ENCODE results near the gene EPHB1.

EPHB1 gene

DNA sequence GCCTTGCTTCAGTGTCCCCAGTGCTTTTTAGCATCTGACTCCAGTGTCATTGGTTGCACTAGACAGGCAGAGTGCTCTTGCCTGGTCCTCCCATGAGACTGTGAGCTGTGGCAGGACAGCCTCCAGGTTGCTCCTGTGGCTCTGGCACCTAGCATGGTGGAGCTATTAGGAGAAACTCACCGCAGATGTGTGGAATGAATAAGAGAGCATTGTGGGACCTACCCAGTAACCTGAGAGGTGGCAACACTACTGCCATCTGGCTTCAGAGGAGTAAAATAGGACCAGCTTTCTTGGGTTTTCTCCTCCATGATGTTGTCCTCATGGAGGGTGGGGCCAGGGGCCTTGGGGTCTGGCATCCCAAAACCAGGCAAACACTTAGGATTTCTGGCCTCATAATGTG lies 183.6 kb downstream of the EPHB1 start:
- ATAC-seq: no peak
- TF ChIP-seq ZNF8 (CRISPR knock-in tag; IDR thresholded peaks at IDR 0.05) (no peak), CREB5 (CRISPR knock-in tag; IDR thresholded peaks at IDR 0.05; ENCODE audit: low read depth) (no peak), ESRRG (CRISPR knock-in tag; IDR thresholded peaks at IDR 0.05) (no peak), ZNF565 (CRISPR knock-in tag; conservative IDR thresholded peaks at IDR 0.05; ENCODE audit: low read depth) (no peak), ZNF70 (CRISPR knock-in tag; IDR thresholded peaks at IDR 0.05) (no peak), SNAI2 (CRISPR knock-in tag; IDR thresholded peaks at IDR 0.05) (no peak), ISL1 (CRISPR knock-in tag; IDR thresholded peaks at IDR 0.05) (no peak), CSRNP3 (CRISPR knock-in tag; IDR thresholded peaks at IDR 0.05) (no peak), TCF4 (CRISPR knock-in tag; IDR thresholded peaks at IDR 0.05; ENCODE audit: borderline replicate concordance) (no peak)
- TF ChIP-seq, protein P1, sequence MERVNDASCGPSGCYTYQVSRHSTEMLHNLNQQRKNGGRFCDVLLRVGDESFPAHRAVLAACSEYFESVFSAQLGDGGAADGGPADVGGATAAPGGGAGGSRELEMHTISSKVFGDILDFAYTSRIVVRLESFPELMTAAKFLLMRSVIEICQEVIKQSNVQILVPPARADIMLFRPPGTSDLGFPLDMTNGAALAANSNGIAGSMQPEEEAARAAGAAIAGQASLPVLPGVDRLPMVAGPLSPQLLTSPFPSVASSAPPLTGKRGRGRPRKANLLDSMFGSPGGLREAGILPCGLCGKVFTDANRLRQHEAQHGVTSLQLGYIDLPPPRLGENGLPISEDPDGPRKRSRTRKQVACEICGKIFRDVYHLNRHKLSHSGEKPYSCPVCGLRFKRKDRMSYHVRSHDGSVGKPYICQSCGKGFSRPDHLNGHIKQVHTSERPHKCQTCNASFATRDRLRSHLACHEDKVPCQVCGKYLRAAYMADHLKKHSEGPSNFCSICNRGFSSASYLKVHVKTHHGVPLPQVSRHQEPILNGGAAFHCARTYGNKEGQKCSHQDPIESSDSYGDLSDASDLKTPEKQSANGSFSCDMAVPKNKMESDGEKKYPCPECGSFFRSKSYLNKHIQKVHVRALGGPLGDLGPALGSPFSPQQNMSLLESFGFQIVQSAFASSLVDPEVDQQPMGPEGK (CRISPR knock-in tag; IDR thresholded peaks at IDR 0.05; ENCODE audit: borderline replicate concordance): no peak

DNA sequence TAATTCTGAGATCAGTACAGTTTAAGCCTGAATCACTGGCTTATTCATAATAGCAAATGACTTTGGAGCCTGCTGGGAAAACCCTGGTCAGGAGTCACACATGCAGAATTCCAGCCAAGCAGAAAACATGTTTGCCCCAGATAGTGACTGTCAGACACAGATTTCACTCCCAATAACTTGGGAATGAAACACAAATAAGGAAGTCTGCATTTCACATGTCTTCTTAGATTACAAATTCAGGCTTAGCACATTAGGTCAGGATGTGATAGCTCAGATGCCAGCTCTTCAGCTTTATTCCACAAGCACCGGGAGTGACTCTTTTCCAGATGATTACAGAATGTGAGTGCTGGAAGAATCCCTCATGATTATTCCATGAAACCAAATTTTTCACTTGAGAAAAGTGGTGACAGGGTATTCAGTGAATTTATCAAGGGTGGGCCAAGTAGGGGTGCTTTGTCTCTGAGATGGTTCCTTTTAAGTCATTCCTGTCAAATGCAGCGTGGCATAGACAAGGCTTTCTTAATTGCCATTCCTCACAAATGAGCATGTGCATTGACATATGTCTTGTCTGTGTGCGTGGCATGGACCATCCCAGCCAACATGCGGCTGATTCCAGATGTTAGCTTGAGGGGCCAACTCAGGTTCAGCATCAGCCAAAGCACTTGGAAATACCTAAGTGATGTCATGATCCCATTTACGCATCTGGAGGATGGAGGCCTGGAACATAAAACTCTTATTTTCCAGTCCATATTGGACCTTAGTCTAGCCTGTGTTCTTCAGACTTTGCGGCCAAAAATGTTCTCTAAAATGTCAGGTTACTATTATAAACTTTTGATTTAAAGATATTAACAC lies 191.0 kb downstream of the EPHB1 start:
- no peak for TF ChIP-seq SNAI2 (CRISPR knock-in tag; IDR thresholded peaks at IDR 0.05)
- no peak for TF ChIP-seq ZNF8 (CRISPR knock-in tag; IDR thresholded peaks at IDR 0.05)
- TF ChIP-seq POU6F1 (CRISPR knock-in tag; IDR thresholded peaks at IDR 0.05; ENCODE audit: borderline replicate concordance, low read depth): no peak
- TF ChIP-seq ZFP30 (CRISPR knock-in tag; IDR thresholded peaks at IDR 0.05): no peak
- TF ChIP-seq ZC3H10 (CRISPR knock-in tag; IDR thresholded peaks at IDR 0.05): no peak
- TF ChIP-seq, protein P1 (CRISPR knock-in tag; IDR thresholded peaks at IDR 0.05; ENCODE audit: borderline replicate concordance): no peak
- no peak for TF ChIP-seq CSDC2 (CRISPR knock-in tag; IDR thresholded peaks at IDR 0.05)
- TF ChIP-seq ZNF565 (CRISPR knock-in tag; conservative IDR thresholded peaks at IDR 0.05; ENCODE audit: low read depth): no peak
- ATAC-seq: no peak

DNA sequence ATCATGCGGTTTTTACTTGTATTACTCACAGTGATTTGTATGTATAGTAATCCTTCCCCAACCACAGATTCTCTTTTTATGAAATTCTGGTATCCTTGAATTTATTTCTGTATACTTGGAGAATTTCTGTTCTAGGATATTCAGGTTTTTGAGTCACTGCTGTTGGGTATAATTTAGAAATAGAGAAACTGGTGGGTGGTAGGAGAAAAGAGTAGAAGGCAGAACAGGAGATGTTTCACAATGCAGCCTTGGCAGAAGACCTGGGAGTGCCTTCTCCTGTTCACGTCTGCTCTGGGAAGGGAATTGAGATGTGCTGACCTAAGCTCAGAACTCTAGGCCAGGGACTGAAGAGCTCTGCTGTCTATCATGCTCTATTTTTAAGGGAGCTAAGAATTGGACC lies 193.6 kb downstream of the EPHB1 start:
- TF ChIP-seq TCF4 (CRISPR knock-in tag; IDR thresholded peaks at IDR 0.05; ENCODE audit: borderline replicate concordance) (no peak), GLIS3 (CRISPR knock-in tag; IDR thresholded peaks at IDR 0.05) (no peak), ZFP30 (CRISPR knock-in tag; IDR thresholded peaks at IDR 0.05) (no peak), CSRNP3 (CRISPR knock-in tag; IDR thresholded peaks at IDR 0.05) (no peak), ZNF565 (CRISPR knock-in tag; conservative IDR thresholded peaks at IDR 0.05; ENCODE audit: low read depth) (no peak), ZC3H10 (CRISPR knock-in tag; IDR thresholded peaks at IDR 0.05) (no peak), CREB5 (CRISPR knock-in tag; IDR thresholded peaks at IDR 0.05; ENCODE audit: low read depth) (no peak), ZNF70 (CRISPR knock-in tag; IDR thresholded peaks at IDR 0.05) (no peak), RARB (CRISPR knock-in tag; IDR thresholded peaks at IDR 0.05) (no peak), ISL1 (CRISPR knock-in tag; IDR thresholded peaks at IDR 0.05) (no peak), ZNF8 (CRISPR knock-in tag; IDR thresholded peaks at IDR 0.05) (no peak), BACH2 (CRISPR knock-in tag; IDR thresholded peaks at IDR 0.05; ENCODE audit: borderline replicate concordance) (no peak), PPARA (CRISPR knock-in tag; IDR thresholded peaks at IDR 0.05; ENCODE audit: borderline replicate concordance) (no peak), ARNTL (CRISPR knock-in tag; IDR thresholded peaks at IDR 0.05; ENCODE audit: borderline replicate concordance, low read depth) (no peak)
- TF ChIP-seq, protein P2, sequence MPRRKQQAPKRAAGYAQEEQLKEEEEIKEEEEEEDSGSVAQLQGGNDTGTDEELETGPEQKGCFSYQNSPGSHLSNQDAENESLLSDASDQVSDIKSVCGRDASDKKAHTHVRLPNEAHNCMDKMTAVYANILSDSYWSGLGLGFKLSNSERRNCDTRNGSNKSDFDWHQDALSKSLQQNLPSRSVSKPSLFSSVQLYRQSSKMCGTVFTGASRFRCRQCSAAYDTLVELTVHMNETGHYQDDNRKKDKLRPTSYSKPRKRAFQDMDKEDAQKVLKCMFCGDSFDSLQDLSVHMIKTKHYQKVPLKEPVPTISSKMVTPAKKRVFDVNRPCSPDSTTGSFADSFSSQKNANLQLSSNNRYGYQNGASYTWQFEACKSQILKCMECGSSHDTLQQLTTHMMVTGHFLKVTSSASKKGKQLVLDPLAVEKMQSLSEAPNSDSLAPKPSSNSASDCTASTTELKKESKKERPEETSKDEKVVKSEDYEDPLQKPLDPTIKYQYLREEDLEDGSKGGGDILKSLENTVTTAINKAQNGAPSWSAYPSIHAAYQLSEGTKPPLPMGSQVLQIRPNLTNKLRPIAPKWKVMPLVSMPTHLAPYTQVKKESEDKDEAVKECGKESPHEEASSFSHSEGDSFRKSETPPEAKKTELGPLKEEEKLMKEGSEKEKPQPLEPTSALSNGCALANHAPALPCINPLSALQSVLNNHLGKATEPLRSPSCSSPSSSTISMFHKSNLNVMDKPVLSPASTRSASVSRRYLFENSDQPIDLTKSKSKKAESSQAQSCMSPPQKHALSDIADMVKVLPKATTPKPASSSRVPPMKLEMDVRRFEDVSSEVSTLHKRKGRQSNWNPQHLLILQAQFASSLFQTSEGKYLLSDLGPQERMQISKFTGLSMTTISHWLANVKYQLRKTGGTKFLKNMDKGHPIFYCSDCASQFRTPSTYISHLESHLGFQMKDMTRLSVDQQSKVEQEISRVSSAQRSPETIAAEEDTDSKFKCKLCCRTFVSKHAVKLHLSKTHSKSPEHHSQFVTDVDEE (CRISPR knock-in tag; IDR thresholded peaks at IDR 0.05): no peak
- ATAC-seq: no peak

Data from SK-N-SH treated with all-trans-retinoic acid at 6 μM for 48 hours (cell line).